HepG2 (cell line): ENCODE measurements around the gene AKAP6. TPM values are rescaled to one million over a fixed set of nuclear protein-coding genes. Genes with fewer than 3 reads are reported as not detected.

Experiments
- ATAC-seq: fragments of 200-7000 bp; cut with Tn5 transposase; 3 replicates; pipeline ENCODE4 v1.9.1; 2020; ENCODE audit warnings: mild to moderate bottlenecking, moderate library complexity
- BruUV-seq: library from RNA; stranded (reverse); fragments of 400-500 nt; replicated peaks from 2 replicates; lab custom pipeline; 2021; lab: Mats Ljungman, UMichigan
- CTCF ChIA-PET: fragments of 300-600 bp; formaldehyde crosslinking; extraction: SDS; loops from one replicate; lab custom pipeline; 2021; ENCODE audit warnings: low total read pairs, inconsistent platforms, low intra/inter-chr PET ratio; lab: Yijun Ruan, JAX
- POLR2A ChIA-PET: fragments of 350-600 bp; sonication (Branson Sonifier 250); formaldehyde crosslinking; loops from one replicate; lab custom pipeline; 2020; ENCODE audit warnings: antibody characterized with exemption, inconsistent platforms; lab: Yijun Ruan, JAX
- DNase-seq: peaks from one replicate; pipeline ENCODE4 v3.0.0-alpha.2; 2015; ENCODE audit warnings: low spot score
- FAIRE-seq: peaks from 3 replicates; lab custom pipeline; 2011; peaks lifted over from hg19 to GRCh38; lab: Jason Lieb, UNC
- H2AFZ ChIP-seq: one replicate; pipeline ENCODE4 v1.6.1; 2011; ENCODE audit warnings: low read length, inconsistent platforms
- H3K27ac ChIP-seq: fragments of 300-600 bp; 3 replicates; pipeline ENCODE4 v1.8.0; 2011; ENCODE audit warnings: mixed run types, mild to moderate bottlenecking, mixed read lengths, low read length, inconsistent platforms; ENCODE audit not compliant: insufficient read depth; ENCODE audit errors: extremely low read length
- H3K27me3 ChIP-seq, 2 experiments: fragments of 200-600 bp in 1 of 2; 2 replicates in 1 of 2; 3 replicates in 1 of 2; pipeline versions ENCODE4 v1.6.0 to v1.8.0; 2011; ENCODE audit warnings: low read length in 2 of 2, mild to moderate bottlenecking in 2 of 2, moderate library complexity in 2 of 2, inconsistent platforms in 1 of 2; ENCODE audit not compliant: insufficient read depth in 2 of 2, control insufficient read depth in 1 of 2
- H3K36me3 ChIP-seq, 2 experiments: fragments of 200-600 bp in 1 of 2; replicated peaks in 1 of 2; 2 replicates in 1 of 2; 3 replicates in 1 of 2; pipeline versions ENCODE4 v1.5.1 to v1.8.0; 2011; ENCODE audit warnings: low read length in 2 of 2, inconsistent platforms in 1 of 2; ENCODE audit not compliant: insufficient read depth in 2 of 2, control insufficient read depth in 1 of 2
- H3K4me1 ChIP-seq: 2 replicates; pipeline ENCODE4 v1.5.1; 2012; ENCODE audit warnings: low read length, inconsistent platforms; ENCODE audit not compliant: insufficient read depth
- H3K4me2 ChIP-seq: 2 replicates; pipeline ENCODE4 v1.6.0; 2011; ENCODE audit warnings: low read depth, low read length, inconsistent platforms
- H3K4me3 ChIP-seq, 3 experiments: fragments of 200-600 bp in 1 of 3; sonication (generic), shearing (Covaris generic) in 1 of 3; replicated peaks in 1 of 3; 2 replicates each; pipeline ENCODE4 v1.5.1; 2011 to 2016; ENCODE audit warnings: low read length in 3 of 3, inconsistent platforms in 2 of 3, low read depth in 2 of 3, mild to moderate bottlenecking in 2 of 3, control low read depth in 1 of 3, mixed read lengths in 1 of 3; ENCODE audit not compliant: insufficient read depth in 1 of 3
- H3K79me2 ChIP-seq: one replicate; pipeline ENCODE4 v1.6.1; 2011; ENCODE audit warnings: low read length, inconsistent platforms; ENCODE audit not compliant: insufficient read depth
- H3K9ac ChIP-seq: 2 replicates; pipeline ENCODE4 v1.6.0; 2011; ENCODE audit warnings: mild to moderate bottlenecking, low read depth, low read length, inconsistent platforms; ENCODE audit not compliant: insufficient read depth
- H3K9me3 ChIP-seq: 2 replicates; pipeline ENCODE4 v1.5.1; 2012; ENCODE audit warnings: mild to moderate bottlenecking, low read length
- H4K20me1 ChIP-seq: 2 replicates; pipeline ENCODE4 v1.6.0; 2011; ENCODE audit warnings: inconsistent platforms, mild to moderate bottlenecking, low read length, moderate library complexity; ENCODE audit not compliant: insufficient read depth
- ARNTL ChIP-seq: sonication (generic); formaldehyde crosslinking; IDR thresholded peaks from 2 replicates; pipeline ENCODE4 v1.4.0; 2020; ENCODE audit warnings: mild to moderate bottlenecking, missing genetic modification reagents
- ATF6 ChIP-seq: sonication (generic); formaldehyde crosslinking; conservative IDR thresholded peaks from 2 replicates; pipeline ENCODE4 v1.4.0; 2020; ENCODE audit warnings: missing genetic modification reagents
- CBX2 ChIP-seq, 2 experiments: fragments of 200-600 bp in 1 of 2; sonication (generic); formaldehyde crosslinking in 1 of 2; IDR thresholded peaks; 2 replicates each; pipeline versions ENCODE4 v1.7.0 to v1.8.1; 2018 to 2022; ENCODE audit warnings: low read depth in 2 of 2, low read length in 1 of 2, mild to moderate bottlenecking in 1 of 2, missing genetic modification reagents in 1 of 2
- DPF2 ChIP-seq: sonication (generic); formaldehyde crosslinking; IDR thresholded peaks from 2 replicates; pipeline ENCODE4 v1.4.0; 2020; ENCODE audit warnings: mild to moderate bottlenecking, low read depth, missing genetic modification reagents, borderline replicate concordance
- HHEX ChIP-seq: IDR thresholded peaks from 2 replicates; pipeline ENCODE4 v1.6.1; 2016; ENCODE audit warnings: control low read depth
- HIVEP1 ChIP-seq: sonication (generic); formaldehyde crosslinking; IDR thresholded peaks from 2 replicates; pipeline ENCODE4 v1.4.0; 2020; ENCODE audit warnings: mild to moderate bottlenecking, missing genetic modification reagents
- KDM3A ChIP-seq: IDR thresholded peaks from 2 replicates; pipeline ENCODE4 v1.6.1; 2018; ENCODE audit warnings: low read depth, missing compliant biosample characterization
- KDM6A ChIP-seq: IDR thresholded peaks from 2 replicates; pipeline ENCODE4 v1.6.1; 2016; ENCODE audit warnings: low read depth
- NR2F6 ChIP-seq, 2 experiments: IDR thresholded peaks; 2 replicates each; pipeline ENCODE4 v1.6.1; 2016; ENCODE audit warnings: antibody characterized with exemption in 1 of 2, mild to moderate bottlenecking in 1 of 2
- PHB2 ChIP-seq: fragments of 450-650 bp; IDR thresholded peaks from 2 replicates; pipeline ENCODE4 v1.6.1; 2018; ENCODE audit not compliant: partially characterized antibody
- PLRG1 ChIP-seq: fragments of 450-650 bp; conservative IDR thresholded peaks from 2 replicates; pipeline ENCODE4 v1.6.1; 2016
- POLR2A ChIP-seq, 2 experiments: IDR thresholded peaks; 2 replicates each; pipeline ENCODE4 v1.6.1; 2011; ENCODE audit warnings: low read depth in 2 of 2, low read length in 2 of 2, mild to moderate bottlenecking in 1 of 2, moderate library complexity in 1 of 2; ENCODE audit not compliant: insufficient read depth in 1 of 2
- POLR2AphosphoS5 ChIP-seq: IDR thresholded peaks from 2 replicates; pipeline ENCODE4 v1.6.1; 2012; ENCODE audit warnings: low read depth, low read length
- SRSF4 ChIP-seq: fragments of 200-400 bp; formaldehyde crosslinking; IDR thresholded peaks from one replicate; pipeline ENCODE4 v1.6.1; 2018; ENCODE audit warnings: mild to moderate bottlenecking, low read depth, low read length, moderate library complexity; ENCODE audit not compliant: poor library complexity, severe bottlenecking
- TIGD3 ChIP-seq: sonication (generic); formaldehyde crosslinking; IDR thresholded peaks from 2 replicates; pipeline ENCODE4 v1.5.1; 2020; ENCODE audit warnings: mild to moderate bottlenecking, missing genetic modification reagents, borderline replicate concordance
- ZNF232 ChIP-seq: sonication (generic); formaldehyde crosslinking; IDR thresholded peaks from 2 replicates; pipeline ENCODE4 v1.4.0; 2020; ENCODE audit warnings: missing genetic modification reagents, borderline replicate concordance
- ZNF451 ChIP-seq: sonication (generic); formaldehyde crosslinking; IDR thresholded peaks from 2 replicates; pipeline ENCODE4 v1.5.0; 2020; ENCODE audit warnings: mild to moderate bottlenecking, missing genetic modification reagents
- ZNF710 ChIP-seq: sonication (generic); formaldehyde crosslinking; IDR thresholded peaks from 2 replicates; pipeline ENCODE4 v1.5.0; 2020; ENCODE audit warnings: mild to moderate bottlenecking, missing genetic modification reagents, borderline replicate concordance
- ZNF713 ChIP-seq: sonication (generic); formaldehyde crosslinking; IDR thresholded peaks from 2 replicates; pipeline ENCODE4 v1.4.0; 2020; ENCODE audit warnings: mild to moderate bottlenecking, missing genetic modification reagents
- ZSCAN9 ChIP-seq: IDR thresholded peaks from 2 replicates; pipeline ENCODE4 v1.6.1; 2016; ENCODE audit warnings: borderline replicate concordance
- WGBS: methylation state at CpG from one replicate; pipeline ENCODE4 v1.1.6; 2017; ENCODE audit warnings: low lambda C conversion rate; 5-methylcytosine and 5-hydroxymethylcytosine counted together
- in situ Hi-C: cut with HindIII; loops from 2 replicates; pipeline ENCODE4 v1.10.0; 2017; ENCODE audit warnings: low pct_unique_long_range_greater_than_20kb; ENCODE audit not compliant: extremely low pct_ligation_motif_present
- intact Hi-C: fragments of 100-400 bp; cut with micrococcal nuclease; formaldehyde crosslinking; loops from one replicate; pipeline ENCODE4 v1.10.0; 2022; ENCODE audit not compliant: unreplicated experiment
- polyA plus RNA-seq, 8 experiments: library from polyadenylated mRNA; depleted of rRNA in 3 of 8; stranded (reverse) in 7 of 8; unstranded in 1 of 8; fragments of >200 nt; fragmentation: Illumina TruSeq in 4 of 8; extraction: Trizol in 4 of 8; gene quantifications; 2 replicates each; pipeline versions ENCODE4 v1.2.1 to v1.2.3, GENCODE V29; 2011 to 2016; ENCODE audit warnings: low read depth in 4 of 8, missing spikeins in 1 of 8, mixed read lengths in 1 of 8; ENCODE audit not compliant: insufficient read depth in 1 of 8
- total RNA-seq, 5 experiments: library from RNA; depleted of rRNA; stranded (reverse); fragments of >200 nt; fragmentation: Illumina TruSeq; extraction: Trizol; gene quantifications; 2 replicates each; pipeline ENCODE4 v1.2.3, GENCODE V29; 2016; ENCODE audit warnings: low read depth in 1 of 5

AKAP6 gene
- total and polyA plus RNA-seq, 2 of the 13 experiments (the other 11 are each of a cell fraction or from before 2014, with no cell fraction given) = 1.4 TPM

- H2AFZ ChIP-seq = no peak overlapping the region
- H3K4me3 ChIP-seq = no peak overlapping the region
- BruUV-seq = no TSS peak
- DNase-seq (no peak), ATAC-seq (no peak; the same call in 2 of the 3 replicates), FAIRE-seq (no peak)
- H3K4me2 ChIP-seq = no peak overlapping the region
- no peaks in the 10 kb centered on the region for H3K27me3 ChIP-seq
- POLR2A ChIA-PET = no interaction called here
- H3K27ac ChIP-seq = no peak overlapping the region
- in situ Hi-C loops = no loop called here
- no peak overlapping the region for H3K9ac ChIP-seq
- intact Hi-C loops = no loop called here
- no peaks in the 10 kb centered on the region for H3K4me1 ChIP-seq
- no peaks in the 10 kb centered on the region for H3K9me3 ChIP-seq
- CTCF ChIA-PET = no interaction called here
- WGBS = 0% methylated on average over 1 of the region's 1 CpG
- no peaks in the 10 kb centered on the region for H3K36me3 ChIP-seq
- TF ChIP-seq ZNF710 (CRISPR knock-in tag) (no peak), HHEX (CRISPR knock-in tag) (no peak), KDM6A (CRISPR knock-in tag) (no peak), ZNF451 (no peak), TIGD3 (CRISPR knock-in tag) (no peak), SRSF4 (no peak), KDM3A (CRISPR knock-in tag) (no peak), PLRG1 (no peak), POLR2A (IDR thresholded peaks at IDR 0.05; ENCODE audit: insufficient read depth in 1 of 2, low read depth in 2 of 2, low read length in 2 of 2) (no peak), POLR2AphosphoS5 (no peak), ATF6 (CRISPR knock-in tag) (no peak), NR2F6 (IDR thresholded peaks at IDR 0.05) (no peak), NR2F6 (CRISPR knock-in tag; IDR thresholded peaks at IDR 0.05) (no peak), CBX2 (IDR thresholded peaks at IDR 0.05; ENCODE audit: low read depth, low read length) (no peak), CBX2 (CRISPR knock-in tag; IDR thresholded peaks at IDR 0.05; ENCODE audit: low read depth) (no peak), PHB2 (no peak), ZNF713 (no peak), DPF2 (no peak), ZSCAN9 (no peak), HIVEP1 (CRISPR knock-in tag) (no peak), ZNF232 (CRISPR knock-in tag) (no peak), ARNTL (CRISPR knock-in tag) (no peak)
- H4K20me1 ChIP-seq = no peaks in the 10 kb centered on the region
- no peaks in the 10 kb centered on the region for H3K79me2 ChIP-seq
These were observed 278.3 kb downstream of the AKAP6 start for GRCh38 chr14:32607399-32607798.
